Brain microvascular endothelial cell (primary cell): ENCODE measurements around the gene GGNBP2.

Experiments
- DNase-seq: peaks from one replicate; pipeline ENCODE4 v3.0.0-alpha.2; 2020
- H3K27ac ChIP-seq: fragments of 250-450 bp; sonication (Bioruptor Pico); 2 replicates; pipeline ENCODE4 v1.5.1; 2020; ENCODE audit warnings: mild to moderate bottlenecking, moderate library complexity
- H3K27me3 ChIP-seq: fragments of 250-450 bp; sonication (Bioruptor Pico); replicated peaks from 2 replicates; pipeline ENCODE4 v1.5.1; 2020; ENCODE audit warnings: mild to moderate bottlenecking
- H3K36me3 ChIP-seq: fragments of 250-450 bp; sonication (Bioruptor Pico); replicated peaks from 2 replicates; pipeline ENCODE4 v1.5.1; 2020; ENCODE audit warnings: mild to moderate bottlenecking
- H3K4me3 ChIP-seq: 2 replicates; pipeline ENCODE4 v1.5.1; 2011; ENCODE audit warnings: low read depth, mild to moderate bottlenecking, control low read depth, low read length, moderate library complexity
- CTCF ChIP-seq: IDR thresholded peaks from 2 replicates; pipeline ENCODE4 v1.5.1; 2011; ENCODE audit warnings: low read depth, mild to moderate bottlenecking, moderate library complexity, low read length, control low read depth, inconsistent platforms; ENCODE audit errors: missing control alignments
- in situ Hi-C: cut with HindIII; loops from 2 replicates; pipeline ENCODE4 v1.10.0; 2017; ENCODE audit warnings: low sequenced_read_pairs, low pct_ligation_motif_present

The GGNBP2 gene

GRCh38 chr17:36544307-36545076 is at the start of gene GGNBP2:
GGNBP2 (plus strand) TSS chr17:36544919; CDS start chr17:36545725, 806 bp downstream.
- Histone ChIP-seq H3K36me3 (no peaks in the 10 kb centered on the region), H3K27me3 (no peaks in the 10 kb centered on the region), H3K27ac (peak within 1 kb of the TSS; percentile 95), H3K4me3 (peak within 1 kb of the TSS; percentile 95)
- in situ Hi-C loops: no loop called here
- DNase-seq: peak; percentile 83
- no peak for TF ChIP-seq CTCF

- Histone ChIP-seq H3K27ac (no peak overlapping the region), H3K36me3 (peaks cover 30% of the 10 kb centered on the region), H3K27me3 (no peaks in the 10 kb centered on the region), H3K4me3 (no peak overlapping the region)
- no peak for TF ChIP-seq CTCF
- DNase-seq: no peak
- in situ Hi-C loops: no loop called here
Observed at GRCh38 chr17:36495076-36495578, 49.6 kb upstream of the GGNBP2 start.

- H3K27ac ChIP-seq: peak overlapping the region; percentile 32
- H3K27me3 ChIP-seq: no peaks in the 10 kb centered on the region
- no peak for TF ChIP-seq CTCF
- H3K4me3 ChIP-seq: no peak overlapping the region
- in situ Hi-C loops: no loop called here
- DNase-seq: peak; percentile 16
- H3K36me3 ChIP-seq: peaks cover 33% of the 10 kb centered on the region
Observed at GRCh38 chr17:36496018-36496789, 48.5 kb upstream of the GGNBP2 start.

GRCh38 chr17:36498155-36498554 is 46.6 kb upstream of the GGNBP2 start:
- in situ Hi-C loops: no loop called here
- Histone ChIP-seq H3K27ac (no peak overlapping the region), H3K27me3 (no peaks in the 10 kb centered on the region), H3K4me3 (no peak overlapping the region), H3K36me3 (peaks cover 30% of the 10 kb centered on the region)
- no peak for DNase-seq
- no peak for TF ChIP-seq CTCF

- no peak for DNase-seq
- in situ Hi-C loops: no loop called here
- Histone ChIP-seq H3K27me3 (no peaks in the 10 kb centered on the region), H3K36me3 (peaks cover 25% of the 10 kb centered on the region), H3K27ac (no peak overlapping the region), H3K4me3 (no peak overlapping the region)
- no peak for TF ChIP-seq CTCF
Observed at GRCh38 chr17:36498560-36499300, 46.0 kb upstream of the GGNBP2 start.
